Stimulated activated CD8-positive, alpha-beta memory T cell treated with anti-CD3 and anti-CD28 coated beads, Interleukin-2, amount 100 ng/mL, for 48 hours (primary cell): ENCODE results near the gene DAAM1.

Experiments used
- DNase-seq, 2 donors: peaks; one replicate each; pipeline ENCODE4 v3.0.0-alpha.2; 2020; ENCODE audit warnings: low read depth in 2 of 2

DAAM1 gene

DNA sequence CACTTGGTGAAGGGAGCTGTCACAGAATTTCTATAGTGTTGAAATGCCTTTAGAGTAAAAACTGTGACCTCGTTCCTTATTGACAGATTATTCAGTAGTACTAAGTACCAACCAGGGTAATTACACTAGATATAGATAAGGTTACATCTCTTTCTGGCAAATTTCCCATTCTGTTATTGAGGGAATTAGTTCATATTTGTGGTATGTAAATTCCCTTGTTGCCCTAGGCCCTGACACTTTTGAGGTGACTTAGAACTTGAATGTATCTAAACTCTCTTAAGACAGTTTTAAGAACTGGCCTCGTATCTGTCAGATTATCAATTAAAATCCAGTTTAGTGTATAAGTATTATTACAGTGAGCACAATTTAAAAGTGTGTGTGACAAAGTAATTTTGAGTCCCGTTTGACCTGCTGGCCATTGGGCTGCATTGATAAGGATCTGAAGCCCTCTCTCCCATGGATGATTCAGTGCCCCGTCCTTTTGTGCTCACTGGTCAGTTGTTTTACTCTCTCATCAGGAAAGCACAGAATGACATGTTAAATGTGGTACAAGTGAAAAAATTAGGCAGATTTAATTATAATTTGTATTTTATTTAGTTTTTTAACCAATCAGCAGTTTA lies 153.5 kb downstream of the DAAM1 start:
- no peak for DNase-seq

DNA sequence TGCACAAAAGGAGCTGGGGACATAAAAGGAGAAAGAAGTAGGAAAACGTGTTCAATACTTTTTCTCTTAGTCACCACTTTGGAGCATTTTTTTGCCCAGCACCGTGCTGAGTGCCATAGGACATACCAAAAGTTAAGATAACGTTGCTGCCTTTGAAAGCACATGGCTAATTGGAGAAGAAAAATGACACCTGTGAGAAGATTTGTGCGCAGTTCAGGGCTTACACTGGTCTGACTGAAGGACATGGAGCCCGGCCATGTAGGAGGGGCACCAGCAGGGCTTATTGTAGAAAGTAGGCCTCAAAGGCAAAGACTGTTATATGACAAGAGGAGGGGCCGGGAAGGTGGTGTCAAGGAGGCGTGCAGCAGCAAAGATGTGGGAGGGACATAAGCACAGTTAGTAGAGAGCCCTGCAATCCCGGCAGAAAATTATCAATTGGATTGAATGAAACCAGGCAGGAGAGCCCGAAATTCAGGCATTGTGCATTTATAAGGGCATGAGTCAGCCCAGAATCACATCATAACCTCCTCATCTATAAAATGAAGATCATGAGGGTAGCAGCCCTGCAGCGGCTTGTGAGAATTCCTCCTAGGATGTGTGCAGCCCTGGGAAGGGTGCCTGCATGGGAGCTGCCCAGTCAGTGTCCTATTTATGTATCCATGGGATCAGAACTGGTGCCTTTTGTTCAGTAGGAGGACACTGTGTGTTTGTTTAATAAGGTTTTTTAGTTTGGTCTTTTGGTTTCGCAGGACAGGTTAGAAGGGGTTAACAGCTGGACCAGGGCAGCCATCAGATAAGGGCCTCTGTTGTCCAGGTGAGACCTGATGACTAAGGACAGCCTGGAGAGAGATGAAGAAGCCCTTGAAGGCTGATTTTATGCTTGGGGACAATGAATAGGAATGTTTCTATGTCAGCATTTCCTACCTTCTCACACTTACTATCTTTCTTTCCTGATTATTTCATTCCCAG lies 154.3 kb downstream of the DAAM1 start:
- DNase-seq, result no peak

GRCh38 chr14:59343585-59343984 lies 155.1 kb downstream of the DAAM1 start:
- no peak for DNase-seq

- no peak for DNase-seq
These were observed 155.5 kb downstream of the DAAM1 start for GRCh38 chr14:59344016-59344415.

DNA sequence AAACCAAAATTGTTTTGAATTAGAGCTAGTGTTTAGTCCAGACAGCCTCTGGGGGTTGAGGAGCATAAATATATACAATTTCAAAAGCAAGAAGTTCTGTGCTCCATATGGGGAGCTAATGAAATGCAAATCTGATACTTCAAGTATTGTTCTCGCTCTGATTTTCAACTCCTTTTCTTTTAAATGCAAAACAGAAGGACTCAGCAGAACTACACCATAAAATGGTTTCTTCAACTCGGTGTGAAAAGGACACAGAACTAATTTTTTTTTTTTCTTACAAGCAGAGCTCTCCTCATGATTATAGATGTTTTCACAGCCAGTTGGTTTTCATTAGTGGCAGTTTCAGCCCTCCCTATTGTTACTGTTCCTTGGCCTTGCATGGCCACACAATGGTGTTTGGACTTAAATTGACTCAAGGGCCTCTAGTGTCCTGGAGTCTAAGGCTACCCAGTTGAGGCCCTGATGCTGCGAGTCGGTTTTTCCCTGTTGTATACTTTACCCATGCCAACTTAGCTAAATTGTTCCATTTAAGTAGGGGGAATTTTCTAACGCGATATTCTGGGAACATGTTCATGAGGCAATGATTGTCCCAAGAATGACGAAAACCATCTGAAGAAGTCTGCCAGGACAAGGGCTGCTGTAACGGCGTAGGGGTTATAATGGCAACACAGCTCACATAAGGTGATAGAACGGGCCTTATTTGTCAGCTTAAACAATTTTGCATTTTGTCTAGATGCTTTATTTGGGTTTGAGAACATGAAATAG lies 156.4 kb downstream of the DAAM1 start:
- no peak for DNase-seq

DNA sequence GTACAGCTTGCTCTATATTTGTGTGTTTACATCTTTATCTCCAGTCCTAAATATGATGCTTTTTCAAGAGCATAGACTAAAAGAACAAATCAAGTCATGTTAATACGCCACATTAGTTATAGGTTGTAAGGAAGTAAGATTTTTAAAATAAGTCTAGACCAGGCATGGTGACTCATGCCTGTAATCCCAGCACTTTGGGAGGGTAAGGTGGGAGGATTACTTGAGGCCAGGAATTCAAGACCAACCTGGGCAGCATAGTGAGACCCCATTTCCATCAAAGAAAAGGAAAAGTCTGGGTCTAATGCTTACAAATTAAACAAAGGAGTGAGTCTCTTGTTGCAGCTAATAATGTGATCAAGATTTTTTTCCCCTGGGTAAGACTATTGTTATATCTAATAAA lies 157.9 kb downstream of the DAAM1 start:
- DNase-seq, result no peak

DNA sequence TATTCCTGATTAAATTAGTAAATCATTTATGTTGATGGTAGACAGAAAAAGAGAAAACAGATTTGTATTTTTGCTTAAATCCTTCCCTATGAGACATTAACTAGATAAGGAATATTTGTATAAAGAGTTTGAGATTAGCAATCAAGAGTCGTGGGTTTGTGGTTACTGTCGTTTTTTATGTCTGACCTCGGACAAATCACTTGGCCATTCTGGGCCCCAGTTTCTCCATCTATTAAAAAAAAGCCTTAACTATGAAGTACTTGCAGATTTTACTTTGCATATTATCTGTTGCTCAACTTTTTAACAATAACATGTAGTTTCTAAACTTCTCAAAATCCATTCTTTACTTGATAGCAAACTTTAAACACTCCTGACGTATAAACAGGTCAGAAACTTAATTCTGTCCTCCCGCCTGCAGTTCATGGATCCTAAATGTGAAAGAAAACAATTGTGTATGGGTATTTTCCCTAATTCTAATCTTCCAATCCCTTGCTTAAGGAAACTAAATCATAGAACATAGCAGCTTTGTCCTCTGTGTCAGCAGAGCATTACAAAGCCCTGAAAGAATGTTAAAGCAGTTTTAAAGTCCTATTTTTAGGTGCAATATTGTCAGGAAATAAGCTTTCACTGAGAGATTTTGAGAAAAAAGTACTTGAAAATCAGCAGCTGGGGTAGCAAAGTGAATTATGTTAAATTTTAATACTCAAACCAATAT lies 158.5 kb downstream of the DAAM1 start:
- no peak for DNase-seq

- DNase-seq, result no peak
These were observed 159.0 kb downstream of the DAAM1 start for GRCh38 chr14:59347511-59347900.

DNA sequence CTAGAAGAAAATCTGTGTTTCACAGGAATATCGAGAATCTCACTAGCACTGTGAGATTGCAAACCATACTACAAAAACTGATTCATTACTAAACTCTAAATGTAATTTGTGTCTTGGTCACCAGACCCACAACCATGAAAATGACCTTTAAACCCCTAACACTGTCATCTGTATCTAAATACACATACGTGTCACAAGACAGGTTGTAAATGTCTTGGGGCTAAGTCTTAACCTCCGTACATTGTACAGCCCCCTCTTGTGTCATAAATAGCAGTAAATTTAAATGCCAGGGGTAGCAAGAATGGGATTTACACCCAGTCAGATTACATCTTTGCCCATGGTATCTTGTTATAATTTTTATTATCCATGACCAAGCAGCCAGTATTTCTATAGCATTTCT lies 159.4 kb downstream of the DAAM1 start:
- DNase-seq, result no peak

- no peak for DNase-seq
These were observed 160.8 kb downstream of the DAAM1 start for GRCh38 chr14:59349258-59349701.

DNA sequence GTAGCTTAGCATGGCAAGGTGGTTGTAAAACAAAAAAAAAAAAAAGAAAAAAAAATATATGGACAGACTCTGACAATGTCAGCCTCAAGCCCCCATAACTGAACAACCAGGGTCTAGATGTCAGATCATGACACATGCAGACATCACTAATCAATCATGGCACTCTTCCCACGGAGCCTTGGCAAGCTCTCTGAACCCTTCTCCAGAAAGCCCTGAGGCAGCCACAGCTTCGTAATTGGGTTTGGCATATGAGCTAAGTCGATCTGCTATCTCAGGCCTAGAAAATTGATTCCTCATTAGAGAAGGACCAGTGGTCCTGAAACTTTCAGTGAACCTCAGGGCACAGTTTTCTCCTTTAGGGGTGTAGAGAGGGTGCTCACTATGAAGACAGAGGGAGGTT lies 164.5 kb downstream of the DAAM1 start:
- DNase-seq, result no peak

- DNase-seq, result no peak
These were observed 166.2 kb downstream of the DAAM1 start for GRCh38 chr14:59354666-59355065.

DNA sequence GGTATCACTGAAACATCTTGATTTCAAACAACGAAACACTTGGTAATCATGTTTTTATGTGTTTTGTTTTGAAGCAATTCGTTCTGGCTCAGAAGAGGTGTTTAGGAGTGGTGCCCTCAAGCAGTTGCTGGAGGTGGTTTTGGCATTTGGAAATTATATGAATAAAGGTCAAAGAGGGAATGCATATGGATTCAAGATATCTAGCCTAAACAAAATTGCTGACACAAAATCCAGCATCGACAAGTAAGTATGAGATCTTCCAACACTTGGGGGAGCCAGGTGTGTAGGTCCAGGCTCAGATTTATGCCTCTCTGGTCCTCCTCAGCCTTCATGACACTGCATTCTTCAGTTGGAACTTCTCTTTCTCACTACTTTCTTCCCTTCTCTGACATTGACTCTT lies 166.6 kb downstream of the DAAM1 start:
- no peak for DNase-seq

- DNase-seq, result no peak
These were observed 167.8 kb downstream of the DAAM1 start for GRCh38 chr14:59356312-59356711.

DNA sequence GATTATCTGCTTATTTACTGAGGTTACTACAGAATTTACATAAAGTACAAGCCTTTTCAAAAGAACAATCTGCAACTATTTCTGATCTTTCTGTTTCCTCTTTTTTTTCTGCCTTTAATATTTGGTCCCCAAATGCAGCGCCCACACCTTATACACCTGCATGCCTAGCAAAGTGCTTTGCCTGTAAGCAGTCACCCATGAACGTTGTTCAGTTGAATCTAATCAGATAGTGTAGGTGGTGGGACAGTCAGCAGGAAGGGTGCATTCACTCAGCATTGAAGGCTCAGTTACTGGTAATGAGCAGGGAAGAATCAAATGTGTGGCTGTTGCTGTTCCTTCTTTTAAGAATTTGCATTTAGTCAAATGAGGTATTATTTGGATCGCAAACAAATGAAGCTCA lies 168.3 kb downstream of the DAAM1 start:
- DNase-seq, result no peak

DNA sequence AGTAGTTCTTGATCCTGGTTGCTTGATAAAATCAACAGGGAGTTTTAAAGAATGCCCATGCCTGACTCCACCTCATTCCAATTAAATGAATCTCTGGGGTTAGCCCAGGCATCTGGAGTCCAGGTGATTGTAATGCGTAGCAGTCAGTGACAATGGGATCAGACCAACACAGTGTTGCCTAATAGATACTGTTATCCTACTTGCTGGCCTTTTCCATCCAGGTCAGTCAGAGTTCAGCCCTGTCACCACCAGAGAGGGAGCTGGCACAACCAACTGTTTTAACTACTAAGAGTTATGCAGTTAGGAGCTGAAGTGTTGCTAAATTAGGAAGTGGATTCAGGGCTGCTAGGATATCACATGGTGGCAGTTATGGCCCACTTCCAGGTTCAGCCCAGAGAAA lies 169.6 kb downstream of the DAAM1 start:
- DNase-seq, result no peak

DNA sequence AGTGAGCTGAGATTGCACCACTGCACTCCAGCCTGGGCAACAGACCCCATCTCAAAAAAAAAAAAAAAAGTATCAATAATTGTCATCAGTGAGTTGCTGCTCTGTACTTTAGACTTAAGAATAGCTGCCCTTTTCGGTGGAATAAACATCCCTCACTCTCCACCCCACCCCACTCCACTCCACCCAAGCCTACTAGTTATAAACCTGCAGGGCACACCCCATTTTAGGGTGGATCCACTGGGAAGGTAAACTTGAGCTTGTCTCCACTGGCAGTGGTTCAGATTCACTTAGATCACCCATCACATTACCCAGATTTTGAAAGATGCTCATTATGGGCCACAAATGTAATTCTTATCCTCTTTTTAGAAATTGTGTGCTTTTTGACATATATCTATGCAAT lies 170.3 kb downstream of the DAAM1 start:
- no peak for DNase-seq

DNA sequence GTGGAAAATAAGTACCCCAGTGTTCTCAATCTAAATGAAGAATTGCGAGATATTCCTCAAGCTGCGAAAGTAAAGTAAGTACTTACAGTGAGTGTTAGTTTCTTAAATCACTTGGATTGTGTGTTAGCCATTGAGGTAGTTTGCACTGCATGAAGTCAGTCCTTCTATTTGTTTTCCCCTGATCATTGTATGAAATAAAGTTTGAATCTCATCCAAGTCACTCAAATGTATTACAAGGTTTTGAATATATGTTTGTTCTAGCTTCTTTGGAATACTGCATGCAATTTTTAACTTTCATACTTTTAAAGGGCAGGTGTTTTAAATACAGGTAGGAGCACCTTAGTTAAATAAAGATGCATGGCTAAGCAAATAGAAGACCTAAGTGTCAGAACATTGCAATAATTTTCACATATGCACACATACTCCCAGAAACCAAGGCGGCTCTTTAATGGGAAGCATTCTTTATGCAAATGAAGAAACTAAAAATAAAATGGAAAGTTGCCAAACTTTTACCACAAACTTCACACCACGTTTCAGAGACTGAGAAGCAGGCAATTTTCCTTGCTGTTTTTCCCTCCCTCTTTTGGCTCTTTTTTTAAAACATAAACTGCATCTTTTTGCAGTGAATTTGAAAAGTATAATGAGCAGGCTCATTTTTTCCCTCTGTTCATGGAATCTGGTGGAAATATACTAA lies 171.1 kb downstream of the DAAM1 start:
- no peak for DNase-seq

GRCh38 chr14:59360233-59360632 lies 171.8 kb downstream of the DAAM1 start:
- DNase-seq, result no peak

- DNase-seq, result no peak
These were observed 172.7 kb downstream of the DAAM1 start for GRCh38 chr14:59360923-59361794.
